ENCODE measurements around the gene TMEM240.

- TF ChIP-seq, protein P1, sequence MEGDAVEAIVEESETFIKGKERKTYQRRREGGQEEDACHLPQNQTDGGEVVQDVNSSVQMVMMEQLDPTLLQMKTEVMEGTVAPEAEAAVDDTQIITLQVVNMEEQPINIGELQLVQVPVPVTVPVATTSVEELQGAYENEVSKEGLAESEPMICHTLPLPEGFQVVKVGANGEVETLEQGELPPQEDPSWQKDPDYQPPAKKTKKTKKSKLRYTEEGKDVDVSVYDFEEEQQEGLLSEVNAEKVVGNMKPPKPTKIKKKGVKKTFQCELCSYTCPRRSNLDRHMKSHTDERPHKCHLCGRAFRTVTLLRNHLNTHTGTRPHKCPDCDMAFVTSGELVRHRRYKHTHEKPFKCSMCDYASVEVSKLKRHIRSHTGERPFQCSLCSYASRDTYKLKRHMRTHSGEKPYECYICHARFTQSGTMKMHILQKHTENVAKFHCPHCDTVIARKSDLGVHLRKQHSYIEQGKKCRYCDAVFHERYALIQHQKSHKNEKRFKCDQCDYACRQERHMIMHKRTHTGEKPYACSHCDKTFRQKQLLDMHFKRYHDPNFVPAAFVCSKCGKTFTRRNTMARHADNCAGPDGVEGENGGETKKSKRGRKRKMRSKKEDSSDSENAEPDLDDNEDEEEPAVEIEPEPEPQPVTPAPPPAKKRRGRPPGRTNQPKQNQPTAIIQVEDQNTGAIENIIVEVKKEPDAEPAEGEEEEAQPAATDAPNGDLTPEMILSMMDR (IDR thresholded peaks at IDR 0.05 in 8 of 11, conservative IDR thresholded peaks at IDR 0.05 in 3 of 11) = no peak
- no peak for TF ChIP-seq POLR2A (IDR thresholded peaks at IDR 0.05)
- no peak for TF ChIP-seq POLR2AphosphoS5 (IDR thresholded peaks at IDR 0.05)
These were observed 33.1 kb downstream of the TMEM240 start for GRCh38 chr1:1507305-1507704.

Measured in spleen (tissue), 7 donors.